Nephron (organoid): Measurements from ENCODE around the gene CDC37L1.

Experiments used
- H3K27ac Mint-ChIP-seq, 3 experiments: 2 replicates each; pipeline ENCODE4 v1.8.0; 2020; ENCODE audit warnings: mixed read lengths in 3 of 3, mild to moderate bottlenecking in 2 of 3, moderate library complexity in 1 of 3
- H3K27me3 Mint-ChIP-seq: 2 replicates; pipeline ENCODE4 v1.8.0; 2021; ENCODE audit warnings: low read depth, mild to moderate bottlenecking, moderate library complexity, mixed read lengths
- H3K36me3 Mint-ChIP-seq: 2 replicates; pipeline ENCODE4 v1.8.0; 2020; ENCODE audit warnings: low read depth, mixed read lengths
- H3K4me1 Mint-ChIP-seq: 2 replicates; pipeline ENCODE4 v1.8.0; 2020; ENCODE audit warnings: mixed read lengths
- H3K4me3 Mint-ChIP-seq, 3 experiments: 2 replicates each; pipeline ENCODE4 v1.8.0; 2020; ENCODE audit warnings: mild to moderate bottlenecking in 3 of 3, mixed read lengths in 3 of 3, moderate library complexity in 2 of 3
- H3K9me3 Mint-ChIP-seq: 2 replicates; pipeline ENCODE4 v1.8.0; 2020; ENCODE audit warnings: mixed read lengths
- CTCF ChIP-seq, 3 experiments: fragments of 200-600 bp; sonication (generic); IDR thresholded peaks; one replicate each; pipeline ENCODE4 v1.5.0; 2021; ENCODE audit warnings: antibody characterized with exemption in 3 of 3; ENCODE audit not compliant: unreplicated experiment in 3 of 3

Gene CDC37L1

GRCh38 chr9:4755026-4755609 is 75.7 kb downstream of the CDC37L1 start:
- H3K27me3 Mint-ChIP-seq = peaks cover 3% of the 10 kb centered on the region
- TF ChIP-seq CTCF (IDR thresholded peaks at IDR 0.05; ENCODE audit: unreplicated experiment in 3 of 3) = no peak
- H3K36me3 Mint-ChIP-seq = no peaks in the 10 kb centered on the region
- H3K9me3 Mint-ChIP-seq = no peaks in the 10 kb centered on the region
- H3K4me3 Mint-ChIP-seq = no peak overlapping the region
- H3K27ac Mint-ChIP-seq = peak overlapping the region; percentile 18 to 95 (median 35)
- H3K4me1 Mint-ChIP-seq = peaks cover 6% of the 10 kb centered on the region

- H3K9me3 Mint-ChIP-seq = no peaks in the 10 kb centered on the region
- TF ChIP-seq CTCF (IDR thresholded peaks at IDR 0.05; ENCODE audit: unreplicated experiment in 3 of 3) = no peak
These were observed 77.1 kb downstream of the CDC37L1 start for GRCh38 chr9:4756420-4756819.

More at GRCh38 chr9:4756420-4756819, 77.1 kb downstream of the CDC37L1 start:
- no peak overlapping the region for H3K4me3 Mint-ChIP-seq
- H3K27ac Mint-ChIP-seq = peak overlapping the region; percentile 17 to 95 (median 40)
- peaks cover 6% of the 10 kb centered on the region for H3K4me1 Mint-ChIP-seq
- peaks cover 3% of the 10 kb centered on the region for H3K27me3 Mint-ChIP-seq
- no peaks in the 10 kb centered on the region for H3K36me3 Mint-ChIP-seq
